ENCODE results near the gene CACNA1G. TPM values are rescaled to one million over a fixed set of nuclear protein-coding genes. Genes with fewer than 3 reads are reported as not detected.

Gene CACNA1G
- total and polyA plus RNA-seq, 2 donors from 2014 or later, result 0.06 TPM; not detected in 1

DNA sequence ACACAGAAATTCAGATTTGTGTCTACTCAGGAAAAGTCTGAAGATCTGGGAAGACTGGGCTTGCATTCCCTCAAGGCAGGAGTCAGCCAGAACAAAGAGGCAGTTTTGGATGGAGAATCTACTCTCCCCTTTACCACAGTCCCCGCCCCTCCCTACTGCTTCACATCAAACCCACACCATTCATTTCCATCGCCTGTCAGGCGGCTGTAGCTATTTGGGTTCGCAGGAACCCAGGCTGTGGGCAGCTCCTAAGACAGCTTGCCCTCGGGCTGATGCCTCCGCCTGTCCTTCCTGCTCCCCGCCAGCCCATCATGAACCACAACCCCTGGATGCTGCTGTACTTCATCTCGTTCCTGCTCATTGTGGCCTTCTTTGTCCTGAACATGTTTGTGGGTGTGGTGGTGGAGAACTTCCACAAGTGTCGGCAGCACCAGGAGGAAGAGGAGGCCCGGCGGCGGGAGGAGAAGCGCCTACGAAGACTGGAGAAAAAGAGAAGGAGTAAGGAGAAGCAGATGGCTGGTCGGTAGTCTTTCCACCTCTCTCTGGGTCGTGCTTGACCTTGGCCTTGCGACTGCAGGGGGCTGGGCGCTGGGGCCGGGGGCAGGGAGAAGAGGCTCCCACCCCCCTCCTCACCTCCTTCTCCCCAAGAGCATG lies 47.1 kb downstream of the CACNA1G start:
- H3K9ac ChIP-seq (ENCODE audit: low read length in 3 of 3), result no peak overlapping the region
- FAIRE-seq, result no peak
- intact Hi-C loops (cut with DNase I), result no loop called here
- no peaks in the 10 kb centered on the region for H3K27me3 ChIP-seq (ENCODE audit: control insufficient read depth, insufficient read depth, low read length)
- no peak for TF ChIP-seq CTCF (IDR thresholded peaks at IDR 0.05; ENCODE audit: borderline replicate concordance, extremely low read depth, insufficient read depth)
- no peak for DNase-seq
- no peaks in the 10 kb centered on the region for H3K9me3 ChIP-seq (ENCODE audit: control insufficient read depth in 2 of 3, insufficient read depth in 1 of 3, low read length in 3 of 3)
- no peak overlapping the region for H3K27ac ChIP-seq (ENCODE audit: low read depth in 2 of 2, low read length in 2 of 2)
- no peak overlapping the region for H3K4me3 ChIP-seq (ENCODE audit: low read length in 3 of 3)
- no peaks in the 10 kb centered on the region for H3K36me3 ChIP-seq (ENCODE audit: control insufficient read depth in 2 of 3, insufficient read depth in 3 of 3, low read length in 3 of 3)
- no peaks in the 10 kb centered on the region for H3K4me1 ChIP-seq (ENCODE audit: control insufficient read depth in 2 of 3, insufficient read depth in 2 of 3, low read depth in 1 of 3, low read length in 3 of 3)

DNA sequence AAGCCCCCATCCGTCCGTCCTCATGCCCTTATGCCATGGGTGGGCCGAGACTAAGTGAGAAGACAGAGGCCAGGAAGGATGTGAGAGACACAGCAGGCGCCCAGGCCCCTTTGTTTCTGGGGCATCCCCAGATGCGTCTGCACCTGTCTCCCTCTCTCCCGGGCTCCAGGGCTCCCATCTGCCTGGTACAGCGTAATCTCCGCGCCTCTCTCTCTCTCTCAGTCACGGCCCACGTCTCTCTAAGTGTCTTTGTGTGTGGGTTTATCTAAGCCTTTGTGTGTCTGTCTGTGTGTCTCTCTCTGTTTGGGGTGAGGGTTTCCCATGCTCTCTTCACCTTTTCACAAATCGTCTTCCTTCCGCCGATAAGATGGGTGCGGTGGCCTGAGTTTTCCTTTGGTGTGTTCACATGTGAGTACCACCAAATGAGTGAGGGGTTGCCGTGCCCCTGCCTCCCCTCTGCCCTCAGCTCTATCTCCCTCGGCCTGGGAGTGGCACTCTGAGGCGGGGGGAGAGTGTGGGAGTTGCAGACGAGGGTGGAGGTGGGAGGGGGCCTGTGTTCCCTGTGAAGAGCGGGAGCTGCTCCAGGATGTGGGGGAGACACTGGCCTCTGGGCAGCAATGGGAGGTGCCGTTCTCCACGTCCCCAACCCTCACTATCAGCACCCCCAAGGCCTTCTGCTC lies 48.3 kb downstream of the CACNA1G start:
- intact Hi-C loops (cut with DNase I), result no loop called here
- no peak for DNase-seq
- H3K9ac ChIP-seq (ENCODE audit: low read length in 3 of 3), result no peak overlapping the region
- no peak for FAIRE-seq
- H3K36me3 ChIP-seq (ENCODE audit: control insufficient read depth in 2 of 3, insufficient read depth in 3 of 3, low read length in 3 of 3), result no peaks in the 10 kb centered on the region
- no peaks in the 10 kb centered on the region for H3K27me3 ChIP-seq (ENCODE audit: control insufficient read depth, insufficient read depth, low read length)
- no peaks in the 10 kb centered on the region for H3K4me1 ChIP-seq (ENCODE audit: control insufficient read depth in 2 of 3, insufficient read depth in 2 of 3, low read depth in 1 of 3, low read length in 3 of 3)
- no peaks in the 10 kb centered on the region for H3K9me3 ChIP-seq (ENCODE audit: control insufficient read depth in 2 of 3, insufficient read depth in 1 of 3, low read length in 3 of 3)
- TF ChIP-seq CTCF (IDR thresholded peaks at IDR 0.05; ENCODE audit: borderline replicate concordance, extremely low read depth, insufficient read depth), result no peak
- H3K27ac ChIP-seq (ENCODE audit: low read depth in 2 of 2, low read length in 2 of 2), result no peak overlapping the region
- H3K4me3 ChIP-seq (ENCODE audit: low read length in 3 of 3), result no peak overlapping the region

DNA sequence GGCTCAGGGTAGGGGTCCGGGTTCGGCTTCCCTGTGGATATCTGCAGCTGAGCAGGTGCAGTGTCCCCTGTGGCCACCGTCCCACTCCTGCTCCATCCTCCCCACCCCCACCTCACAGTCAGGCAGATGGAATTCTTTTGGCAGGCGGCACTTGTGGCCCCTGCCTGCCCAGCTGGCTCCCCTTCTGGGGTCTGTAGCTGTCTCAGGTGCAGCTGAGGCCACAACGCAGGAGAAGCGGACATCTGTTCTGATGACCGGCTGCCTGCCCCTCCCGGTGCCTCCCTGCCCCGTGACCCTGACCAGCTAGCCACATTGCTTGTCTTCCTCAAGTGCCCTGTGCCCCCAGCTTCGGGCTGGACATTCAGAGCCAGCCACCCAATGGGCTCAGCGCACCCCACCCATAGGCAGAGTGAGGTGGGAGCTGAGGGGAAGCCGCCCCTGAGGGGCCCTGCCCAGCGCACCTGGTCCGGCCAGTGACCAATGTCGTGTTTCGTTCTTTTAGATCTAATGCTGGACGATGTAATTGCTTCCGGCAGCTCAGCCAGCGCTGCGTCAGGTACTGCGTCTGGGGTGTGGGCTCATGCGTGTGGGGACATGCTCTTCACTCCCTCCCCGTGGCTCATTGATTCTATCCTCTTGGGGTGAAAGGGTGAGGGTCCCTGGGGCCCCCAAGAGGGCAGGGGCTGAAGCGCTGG lies 49.0 kb downstream of the CACNA1G start:
- Histone ChIP-seq H3K4me1 (ENCODE audit: control insufficient read depth in 2 of 3, insufficient read depth in 2 of 3, low read depth in 1 of 3, low read length in 3 of 3) (no peaks in the 10 kb centered on the region), H3K9me3 (ENCODE audit: control insufficient read depth in 2 of 3, insufficient read depth in 1 of 3, low read length in 3 of 3) (no peaks in the 10 kb centered on the region), H3K27ac (ENCODE audit: low read depth in 2 of 2, low read length in 2 of 2) (no peak overlapping the region), H3K27me3 (ENCODE audit: control insufficient read depth, insufficient read depth, low read length) (no peaks in the 10 kb centered on the region), H3K36me3 (ENCODE audit: control insufficient read depth in 2 of 3, insufficient read depth in 3 of 3, low read length in 3 of 3) (no peaks in the 10 kb centered on the region), H3K4me3 (ENCODE audit: low read length in 3 of 3) (no peak overlapping the region), H3K9ac (ENCODE audit: low read length in 3 of 3) (no peak overlapping the region)
- intact Hi-C loops (cut with DNase I), result no loop called here
- no peak for DNase-seq
- TF ChIP-seq CTCF (IDR thresholded peaks at IDR 0.05; ENCODE audit: borderline replicate concordance, extremely low read depth, insufficient read depth), result no peak
- FAIRE-seq, result no peak

Data from kidney (tissue), 14 donors.